GDM1 (cell line): ENCODE measurements around the gene MLH1.
"Not testable (repeated sequence)": the region's sequence is repeated elsewhere in the genome, so short reads cannot be mapped to it uniquely, and the experiment has no call there.

Experiments
- DNase-seq: peaks from one replicate; lab custom pipeline; 2025; lab: John Stamatoyannopoulos, UW

MLH1 gene

GRCh38 chr3:37039161-37039846 is 46.0 kb downstream of the MLH1 start:
- DNase-seq: no peak

GRCh38 chr3:37040231-37040630 is 46.9 kb downstream of the MLH1 start:
- no peak for DNase-seq

- no peak for DNase-seq
These were observed 48.4 kb downstream of the MLH1 start for GRCh38 chr3:37041546-37042195.

- DNase-seq: not testable (repeated sequence)
These were observed 49.4 kb downstream of the MLH1 start for GRCh38 chr3:37042712-37043111.

DNA sequence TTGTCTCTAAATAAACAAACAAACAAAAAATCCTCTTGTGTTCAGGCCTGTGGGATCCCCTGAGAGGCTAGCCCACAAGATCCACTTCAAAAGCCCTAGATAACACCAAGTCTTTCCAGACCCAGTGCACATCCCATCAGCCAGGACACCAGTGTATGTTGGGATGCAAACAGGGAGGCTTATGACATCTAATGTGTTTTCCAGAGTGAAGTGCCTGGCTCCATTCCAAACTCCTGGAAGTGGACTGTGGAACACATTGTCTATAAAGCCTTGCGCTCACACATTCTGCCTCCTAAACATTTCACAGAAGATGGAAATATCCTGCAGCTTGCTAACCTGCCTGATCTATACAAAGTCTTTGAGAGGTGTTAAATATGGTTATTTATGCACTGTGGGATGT is 57.0 kb downstream of the MLH1 start:
- DNase-seq: no peak

GRCh38 chr3:37052860-37053259 is 59.5 kb downstream of the MLH1 start:
- DNase-seq: no peak

DNA sequence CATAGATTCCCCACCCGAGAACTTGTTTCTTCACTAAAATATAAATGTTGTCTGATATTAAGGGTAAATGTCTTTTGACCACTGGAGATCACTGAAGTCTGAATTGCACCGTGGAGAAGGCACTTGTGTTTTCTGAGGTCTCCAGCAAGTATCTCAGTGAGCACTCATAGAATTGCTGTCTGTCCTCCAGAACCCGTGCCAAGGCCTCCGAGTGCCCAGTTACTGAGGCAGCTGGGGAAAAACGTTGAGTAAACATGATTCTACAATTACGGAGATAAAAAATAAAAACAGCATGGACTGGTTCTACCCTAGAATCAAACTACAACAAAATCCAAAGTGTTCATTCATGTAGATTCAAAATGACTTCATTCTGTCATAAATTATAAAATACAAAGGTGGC is 60.0 kb downstream of the MLH1 start:
- no peak for DNase-seq

GRCh38 chr3:37053753-37054152 is 60.4 kb downstream of the MLH1 start:
- no peak for DNase-seq

GRCh38 chr3:37054370-37054769 is 61.1 kb downstream of the MLH1 start:
- DNase-seq: no peak

DNA sequence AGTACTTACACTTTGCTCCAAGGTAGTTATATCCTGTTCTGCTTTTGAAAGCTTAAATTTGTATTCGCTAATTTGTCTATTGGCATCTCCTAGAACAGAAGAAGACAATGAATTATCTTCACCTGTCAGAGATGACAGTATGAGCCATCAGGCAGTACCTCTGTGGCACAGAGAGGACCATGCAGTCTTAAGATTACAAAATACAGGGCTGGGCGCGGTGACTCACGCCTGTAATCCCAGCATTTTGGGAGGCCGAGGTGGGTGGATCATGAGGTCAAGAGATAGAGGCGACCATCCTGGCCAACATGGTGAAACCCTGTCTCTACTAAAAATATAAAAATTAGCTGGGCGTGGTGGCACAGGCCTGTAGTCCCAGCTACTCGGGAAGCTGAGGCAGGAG is 61.8 kb downstream of the MLH1 start:
- not testable (repeated sequence) for DNase-seq

GRCh38 chr3:37056826-37057225 is 63.5 kb downstream of the MLH1 start:
- DNase-seq: no peak

- no peak for DNase-seq
These were observed 64.8 kb downstream of the MLH1 start for GRCh38 chr3:37058117-37058516.

DNA sequence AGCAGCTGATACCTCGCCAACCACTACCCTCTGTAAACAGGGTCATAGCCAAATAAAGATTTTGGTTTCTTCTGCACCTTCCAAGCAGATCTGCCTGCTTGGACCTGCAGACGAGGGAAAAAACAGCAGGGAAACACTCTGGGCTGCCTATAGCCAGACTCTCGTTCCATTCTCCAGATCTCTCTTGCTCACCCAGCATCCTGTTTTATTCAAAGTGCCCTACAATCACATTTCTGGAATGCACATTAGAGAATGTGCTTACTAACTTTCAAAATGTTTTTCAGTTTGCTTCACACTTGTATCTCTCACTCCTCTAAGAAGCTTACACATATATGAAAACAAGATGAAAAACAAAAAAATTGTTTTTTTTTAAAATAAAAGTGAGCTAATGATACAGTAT is 71.4 kb downstream of the MLH1 start:
- no peak for DNase-seq

GRCh38 chr3:37067577-37067976 is 74.3 kb downstream of the MLH1 start:
- DNase-seq: no peak

DNA sequence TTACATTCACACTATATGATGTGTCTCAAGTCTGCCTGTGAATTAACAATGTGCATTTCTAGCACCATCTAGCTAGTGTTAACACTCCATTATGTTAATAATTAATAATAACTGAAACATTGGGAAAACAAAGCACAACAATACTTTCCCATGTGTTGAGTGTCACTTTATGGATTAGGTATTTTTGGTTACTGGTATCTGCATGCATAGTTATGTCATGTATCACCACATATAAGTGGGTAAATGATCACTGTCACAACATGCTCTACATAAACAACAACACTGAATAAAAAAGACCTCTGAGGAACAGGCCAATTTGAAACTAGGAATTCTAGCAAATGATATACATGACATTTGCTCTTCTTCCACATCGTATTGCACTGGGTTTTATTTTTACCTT is 74.7 kb downstream of the MLH1 start:
- DNase-seq: no peak

- DNase-seq: no peak
These were observed 78.6 kb downstream of the MLH1 start for GRCh38 chr3:37071921-37072320.

GRCh38 chr3:37072892-37073291 is 79.6 kb downstream of the MLH1 start:
- peak; percentile 82 for DNase-seq

- DNase-seq: no peak
These were observed 80.9 kb downstream of the MLH1 start for GRCh38 chr3:37074178-37074577.

DNA sequence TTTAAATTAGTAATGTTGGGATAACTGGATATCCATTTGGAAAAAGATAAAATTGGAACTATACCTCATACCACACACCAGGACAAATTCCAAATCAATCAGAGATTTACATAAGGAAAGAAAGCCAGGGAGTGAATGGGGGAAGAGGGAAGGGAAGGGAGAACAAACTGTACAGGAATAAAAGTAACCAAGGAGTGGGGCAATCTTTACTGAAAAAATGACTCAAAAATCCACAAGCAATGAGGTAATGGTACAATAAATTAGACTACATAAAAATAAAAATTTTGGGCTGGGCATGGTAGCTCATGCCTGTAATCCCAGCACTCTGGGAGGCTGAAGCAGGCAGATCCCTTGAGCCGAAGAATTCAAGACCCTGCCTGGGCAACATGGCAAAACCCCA is 82.6 kb downstream of the MLH1 start:
- DNase-seq: no peak

GRCh38 chr3:37082317-37082716 is 89.0 kb downstream of the MLH1 start:
- no peak for DNase-seq

DNA sequence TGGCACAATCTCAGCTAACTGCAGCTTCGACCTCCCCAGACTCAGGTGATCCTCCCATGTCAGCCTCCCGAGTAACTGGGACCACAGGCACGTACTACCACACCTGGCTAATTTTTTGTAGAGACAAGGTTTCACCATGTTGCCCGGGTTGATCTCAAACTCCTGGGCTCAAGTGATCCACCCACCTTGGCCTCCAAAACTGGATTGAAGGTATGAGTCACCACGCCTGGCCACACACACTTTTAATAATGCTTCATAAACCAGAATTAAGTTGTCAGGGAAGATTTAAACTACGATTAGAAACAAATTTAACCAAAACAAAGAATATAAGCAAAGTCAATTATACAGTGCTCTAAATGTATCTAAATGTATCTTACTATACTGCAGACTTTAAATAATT is 93.6 kb downstream of the MLH1 start:
- DNase-seq: no peak

GRCh38 chr3:37087870-37088269 is 94.6 kb downstream of the MLH1 start:
- no peak for DNase-seq

DNA sequence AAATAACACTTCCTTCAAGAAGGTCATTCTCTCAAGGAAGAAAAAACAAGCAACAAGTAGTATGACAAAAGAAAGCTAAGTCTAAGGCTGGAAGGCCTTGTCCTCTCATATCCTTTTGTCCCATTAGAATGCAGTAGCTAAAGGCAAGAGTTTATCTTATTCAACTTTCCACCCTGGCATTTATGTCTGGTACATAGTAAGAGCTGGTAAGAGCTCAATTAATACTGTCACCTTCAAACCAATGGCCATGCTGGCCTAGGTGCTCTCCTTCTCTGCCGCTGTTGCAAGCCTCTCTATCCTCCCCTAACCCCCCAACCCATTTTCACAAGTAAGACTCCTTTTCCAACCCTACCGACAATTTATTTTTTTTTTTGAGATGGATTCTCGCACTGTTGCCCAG is 99.2 kb downstream of the MLH1 start:
- DNase-seq: no peak

- no peak for DNase-seq
These were observed 100.2 kb downstream of the MLH1 start for GRCh38 chr3:37093481-37093880.
